ENCODE data around the gene PEX26. TPM values are rescaled to one million over a fixed set of nuclear protein-coding genes. Genes with fewer than 3 reads are reported as not detected.
"Not testable (repeated sequence)": the region's sequence is repeated elsewhere in the genome, so short reads cannot be mapped to it uniquely, and the experiment has no call there.

PEX26 gene
- total RNA-seq, 1 donor from 2014 or later, result 24.9 TPM

GRCh38 chr22:18068381-18068988, 9.3 kb upstream of the PEX26 start:
- no peak for DNase-seq (ENCODE audit: low spot score)
- intact Hi-C loops (cut with DNase I), result loop anchor here (5.0 kb wide), 1 partner anchor 36 kb away; no protein-coding TSS in a partner anchor

- no peak for DNase-seq (ENCODE audit: low spot score)
- intact Hi-C loops (cut with DNase I), result loop anchor here (5.0 kb wide), 1 partner anchor 37 kb away; no protein-coding TSS in a partner anchor
Observed at GRCh38 chr22:18069041-18069440, 8.7 kb upstream of the PEX26 start.

- no peak for DNase-seq (ENCODE audit: low spot score)
- intact Hi-C loops (cut with DNase I), result loop anchor here (5.0 kb wide), 1 partner anchor 163 kb away; no protein-coding TSS in a partner anchor
Observed at GRCh38 chr22:18070041-18070440, 7.7 kb upstream of the PEX26 start.

- DNase-seq (ENCODE audit: low spot score), result no peak
- intact Hi-C loops (cut with DNase I), result loop anchor here (5.0 kb wide), 1 partner anchor 163 kb away; no protein-coding TSS in a partner anchor
Observed at GRCh38 chr22:18070556-18071306, 7.1 kb upstream of the PEX26 start.

GRCh38 chr22:18071307-18071967, 6.4 kb upstream of the PEX26 start:
- DNase-seq (ENCODE audit: low spot score), result not testable (repeated sequence)
- intact Hi-C loops (cut with DNase I), result loop anchor here (5.0 kb wide), 1 partner anchor 164 kb away; no protein-coding TSS in a partner anchor

GRCh38 chr22:18071968-18072310, 5.9 kb upstream of the PEX26 start:
- intact Hi-C loops (cut with DNase I), result loop anchor here (5.0 kb wide), 1 partner anchor 165 kb away; no protein-coding TSS in a partner anchor
- DNase-seq (ENCODE audit: low spot score), result no peak

- intact Hi-C loops (cut with DNase I), result loop anchor here (5.0 kb wide), 1 partner anchor 166 kb away; no protein-coding TSS in a partner anchor
- DNase-seq (ENCODE audit: low spot score), result no peak
Observed at GRCh38 chr22:18073467-18073866, 4.3 kb upstream of the PEX26 start.

GRCh38 chr22:18073927-18074326, 3.9 kb upstream of the PEX26 start:
- intact Hi-C loops (cut with DNase I), result loop anchor here (5.0 kb wide), 1 partner anchor 167 kb away; no protein-coding TSS in a partner anchor
- DNase-seq (ENCODE audit: low spot score), result peak; percentile 41

GRCh38 chr22:18075101-18075719, 2.6 kb upstream of the PEX26 start:
- DNase-seq (ENCODE audit: low spot score), result peak; percentile 31
- intact Hi-C loops (cut with DNase I), result loop anchor here (5.0 kb wide), 2 partner anchors 53 to 183 kb away; partner anchors contain the start of gene MICAL3

GRCh38 chr22:18075720-18076497, 1.9 kb upstream of the PEX26 start:
- DNase-seq (ENCODE audit: low spot score), result peak; percentile 70
- intact Hi-C loops (cut with DNase I), result loop anchor here (1.0 to 5.0 kb wide), 5 partner anchors 54 to 333 kb away; partner anchors contain the start of gene MICAL3

GRCh38 chr22:18077087-18077638, 627 bp upstream of the PEX26 start:
- intact Hi-C loops (cut with DNase I), result loop anchor here (2.0 to 5.0 kb wide), 4 partner anchors 55 to 334 kb away; partner anchors contain the start of gene MICAL3
- DNase-seq (ENCODE audit: low spot score), result no peak

GRCh38 chr22:18078329-18079041, 695 bp downstream of the PEX26 start:
- DNase-seq (ENCODE audit: low spot score), result peak; percentile 75
- intact Hi-C loops (cut with DNase I), result loop anchor here (5.0 kb wide), 2 partner anchors 56 to 186 kb away; partner anchors contain the start of gene MICAL3

GRCh38 chr22:18079706-18080233, 2.0 kb downstream of the PEX26 start:
- DNase-seq (ENCODE audit: low spot score), result no peak
- intact Hi-C loops (cut with DNase I), result loop anchor here (5.0 kb wide), 2 partner anchors 57 to 187 kb away; partner anchors contain the start of gene MICAL3

- intact Hi-C loops (cut with DNase I), result no loop called here
- DNase-seq (ENCODE audit: low spot score), result peak; percentile 31
Observed at GRCh38 chr22:18081416-18081815, 3.6 kb downstream of the PEX26 start.

- intact Hi-C loops (cut with DNase I), result no loop called here
- DNase-seq (ENCODE audit: low spot score), result no peak
Observed at GRCh38 chr22:18082467-18082866, 4.7 kb downstream of the PEX26 start.

GRCh38 chr22:18083406-18083805, 5.6 kb downstream of the PEX26 start:
- intact Hi-C loops (cut with DNase I), result no loop called here
- peak; percentile 58 for DNase-seq (ENCODE audit: low spot score)

- intact Hi-C loops (cut with DNase I), result no loop called here
- no peak for DNase-seq (ENCODE audit: low spot score)
Observed at GRCh38 chr22:18085188-18085587, 7.4 kb downstream of the PEX26 start.

Measured in cardiac septum (tissue), 1 donor.